ENCODE data around the gene TBCC. TPM values are rescaled to one million over a fixed set of nuclear protein-coding genes. Genes with fewer than 3 reads are reported as not detected.

The TBCC gene
- total and polyA plus RNA-seq, 2 of the 13 experiments (the other 11 are each of a cell fraction or from before 2014, with no cell fraction given): 14.8 to 36.1 TPM

DNA sequence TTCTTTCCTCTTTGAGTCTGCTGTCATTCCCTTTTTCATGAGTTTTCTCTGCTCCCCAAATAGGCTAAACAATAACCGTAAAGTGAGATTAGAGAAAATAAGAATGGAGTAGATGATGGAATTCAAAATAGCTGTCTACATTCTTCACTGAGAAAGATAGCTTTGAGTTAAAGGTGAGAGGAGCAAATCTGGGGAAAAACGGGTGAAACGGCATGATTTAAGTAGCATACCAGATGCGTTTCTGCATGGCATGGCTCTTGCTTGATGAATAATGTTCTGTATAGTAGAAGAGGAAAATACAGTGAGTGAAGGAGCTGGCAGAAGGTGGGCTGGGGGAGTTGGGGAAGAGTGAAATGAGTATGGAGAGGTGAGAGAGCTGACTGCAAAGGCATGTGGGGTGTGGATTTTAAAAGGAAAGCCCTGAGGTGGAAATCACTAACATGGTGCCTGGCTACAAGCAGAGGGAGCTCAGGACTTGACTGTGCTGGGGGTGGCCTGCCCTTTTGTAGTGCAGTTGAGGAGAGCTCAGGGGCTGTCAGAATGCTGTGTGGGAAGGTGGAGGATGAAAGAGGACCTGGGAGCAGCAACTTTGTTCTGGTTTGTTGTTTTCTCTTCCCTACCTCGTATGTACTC, 44.8 kb upstream of the TBCC start (continued):
- no peak for TF ChIP-seq ZMYM3 (CRISPR knock-in tag; IDR thresholded peaks at IDR 0.05)
- 0 out of 4 replicates have a peak, but pooled peaks of 1 of the 2 experiments have one; percentile 34 for TF ChIP-seq POLR2A (IDR thresholded peaks at IDR 0.05; ENCODE audit: insufficient read depth in 1 of 2, low read depth in 2 of 2, low read length in 2 of 2)

DNA sequence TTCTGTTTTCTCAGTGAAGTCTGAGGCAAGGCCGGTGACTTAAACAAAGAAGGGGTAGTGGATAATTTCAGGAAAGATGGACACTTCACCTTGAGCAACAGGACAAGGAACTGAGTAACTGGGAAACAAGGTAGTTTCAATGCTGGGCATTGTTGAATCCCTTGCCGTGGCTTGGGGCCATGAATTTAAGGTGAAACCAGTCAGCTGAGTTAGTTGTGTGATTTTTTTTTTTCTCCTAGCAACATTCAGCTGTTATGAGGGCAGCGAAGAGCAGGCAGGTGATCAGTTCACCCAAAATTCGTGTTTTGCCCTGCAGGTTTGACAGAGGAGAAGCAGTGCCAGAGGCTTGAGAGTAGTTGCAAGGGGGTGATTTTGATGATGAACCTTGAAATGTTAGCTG, 42.8 kb upstream of the TBCC start:
- Histone ChIP-seq H3K27ac (ENCODE audit: extremely low read length, insufficient read depth, low read length) (no peak overlapping the region), H3K79me2 (ENCODE audit: insufficient read depth, low read length) (peaks cover 70% of the 10 kb centered on the region), H3K9ac (ENCODE audit: insufficient read depth, low read depth, low read length) (no peak overlapping the region), H3K27me3 (ENCODE audit: control insufficient read depth in 1 of 2, insufficient read depth in 2 of 2, low read length in 2 of 2) (no peaks in the 10 kb centered on the region; a peak in 1 of 5 replicates), H2AFZ (ENCODE audit: low read length) (no peak overlapping the region), H3K4me1 (ENCODE audit: insufficient read depth, low read length) (peaks cover 70% of the 10 kb centered on the region), H3K4me2 (ENCODE audit: low read depth, low read length) (no peak overlapping the region), H3K4me3 (replicated peaks in 1 of 3; ENCODE audit: insufficient read depth in 1 of 3, low read depth in 2 of 3, low read length in 3 of 3) (no peak overlapping the region), H4K20me1 (ENCODE audit: insufficient read depth, low read length) (peaks cover 12% of the 10 kb centered on the region; the same call in 1 of the 2 replicates), H3K9me3 (ENCODE audit: low read length) (no peaks in the 10 kb centered on the region), H3K36me3 (replicated peaks in 1 of 2; ENCODE audit: control insufficient read depth in 1 of 2, insufficient read depth in 2 of 2, low read length in 2 of 2) (no peaks in the 10 kb centered on the region; a peak in 1 of 5 replicates)
- no TSS peak for BruUV-seq (replicated peaks)
- peak; percentile 5; the same call in 1 of the 2 replicates for TF ChIP-seq POLR2AphosphoS5 (IDR thresholded peaks at IDR 0.05; ENCODE audit: low read depth, low read length)
- no peak for TF ChIP-seq ZNF737 (CRISPR knock-in tag; IDR thresholded peaks at IDR 0.05; ENCODE audit: borderline replicate concordance)
- TF ChIP-seq POLR2G (IDR thresholded peaks at IDR 0.05; ENCODE audit: low read depth, low read length): peak; percentile 7; the same call in 1 of the 2 replicates
- no peak for TF ChIP-seq FOXK1 (CRISPR knock-in tag; IDR thresholded peaks at IDR 0.05; ENCODE audit: borderline replicate concordance, low read depth)
- 0 out of 2 replicates have a peak, but pooled peaks have one; percentile 28 for TF ChIP-seq ZNF672 (CRISPR knock-in tag; IDR thresholded peaks at IDR 0.05)
- no peak for TF ChIP-seq NONO (IDR thresholded peaks at IDR 0.05)
- 0 out of 2 replicates have a peak, but pooled peaks have one; percentile 26 for TF ChIP-seq NONO (CRISPR knock-in tag; conservative IDR thresholded peaks at IDR 0.05)
- TF ChIP-seq POLR2A (IDR thresholded peaks at IDR 0.05; ENCODE audit: insufficient read depth in 1 of 2, low read depth in 2 of 2, low read length in 2 of 2): 0 out of 4 replicates have a peak, but pooled peaks of 1 of the 2 experiments have one; percentile 29
- intact Hi-C loops (cut with micrococcal nuclease; ENCODE audit: unreplicated experiment): no loop called here
- WGBS (ENCODE audit: low lambda C conversion rate): 80% methylated on average over 4 of the region's 4 CpGs
- ChIA-PET CTCF (ENCODE audit: low intra/inter-chr PET ratio, low total read pairs) (no interaction called here), POLR2A (interaction anchor here (1.1 kb wide), 1 partner anchor 43 kb away, joined by 3 read pairs; the partner anchor contains the start of gene TBCC)
- FAIRE-seq (no peak), ATAC-seq (no peak), DNase-seq (ENCODE audit: low spot score) (no peak)
- in situ Hi-C loops (cut with HindIII; ENCODE audit: extremely low pct_ligation_motif_present, low pct_unique_long_range_greater_than_20kb): no loop called here
